ENCODE results near the gene CEP112. TPM values are rescaled to one million over a fixed set of nuclear protein-coding genes. Genes with fewer than 3 reads are reported as not detected.

The CEP112 gene
- total RNA-seq, 2 donors from 2014 or later: 5.9 to 6.2 TPM

DNA sequence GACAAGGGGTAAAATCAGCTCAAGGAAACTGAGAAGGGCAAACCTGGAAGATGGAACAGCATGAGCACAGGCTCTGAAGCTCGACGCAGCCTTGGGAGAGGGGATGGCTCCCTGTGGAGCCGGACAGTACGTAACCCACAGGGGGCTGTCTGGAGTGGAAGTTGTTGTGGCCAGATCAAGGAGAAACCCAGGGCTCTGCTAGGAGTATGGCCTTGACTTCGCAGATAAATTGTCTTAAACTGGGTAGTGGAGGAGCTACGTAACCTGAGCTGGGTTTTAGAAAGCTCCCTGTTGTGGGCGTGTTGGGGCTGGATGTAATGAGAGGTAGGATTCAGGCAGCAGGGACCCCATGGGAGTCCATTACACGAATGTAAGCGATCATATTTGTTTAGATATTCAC is 605.0 kb downstream of the CEP112 start:
- Histone ChIP-seq H3K9ac (ENCODE audit: low read depth in 2 of 2, low read length in 2 of 2) (no peak overlapping the region), H3K36me3 (no peaks in the 10 kb centered on the region), H3K4me3 (no peak overlapping the region), H3K4me1 (no peaks in the 10 kb centered on the region), H3K27me3 (no peaks in the 10 kb centered on the region), H3K27ac (no peak overlapping the region), H3K9me3 (no peaks in the 10 kb centered on the region)
- intact Hi-C loops (cut with DNase I): no loop called here
- TF ChIP-seq, protein P1, sequence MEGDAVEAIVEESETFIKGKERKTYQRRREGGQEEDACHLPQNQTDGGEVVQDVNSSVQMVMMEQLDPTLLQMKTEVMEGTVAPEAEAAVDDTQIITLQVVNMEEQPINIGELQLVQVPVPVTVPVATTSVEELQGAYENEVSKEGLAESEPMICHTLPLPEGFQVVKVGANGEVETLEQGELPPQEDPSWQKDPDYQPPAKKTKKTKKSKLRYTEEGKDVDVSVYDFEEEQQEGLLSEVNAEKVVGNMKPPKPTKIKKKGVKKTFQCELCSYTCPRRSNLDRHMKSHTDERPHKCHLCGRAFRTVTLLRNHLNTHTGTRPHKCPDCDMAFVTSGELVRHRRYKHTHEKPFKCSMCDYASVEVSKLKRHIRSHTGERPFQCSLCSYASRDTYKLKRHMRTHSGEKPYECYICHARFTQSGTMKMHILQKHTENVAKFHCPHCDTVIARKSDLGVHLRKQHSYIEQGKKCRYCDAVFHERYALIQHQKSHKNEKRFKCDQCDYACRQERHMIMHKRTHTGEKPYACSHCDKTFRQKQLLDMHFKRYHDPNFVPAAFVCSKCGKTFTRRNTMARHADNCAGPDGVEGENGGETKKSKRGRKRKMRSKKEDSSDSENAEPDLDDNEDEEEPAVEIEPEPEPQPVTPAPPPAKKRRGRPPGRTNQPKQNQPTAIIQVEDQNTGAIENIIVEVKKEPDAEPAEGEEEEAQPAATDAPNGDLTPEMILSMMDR (IDR thresholded peaks at IDR 0.05): no peak
- DNase-seq: no peak

Other genes with a start within 250 kb of the CEP112 start
- gene APOH, start 37.3 kb upstream of the CEP112 start, total RNA-seq: 1 to 10 TPM; 1.1 to 5.1 TPM
- 10 to 100 TPM; 40.0 to 41.8 TPM for gene PRKCA, start 110.5 kb upstream of the CEP112 start, total RNA-seq